ENCODE measurements around the gene NF1.

NF1 gene

GRCh38 chr17:31401456-31402254 is 306.9 kb downstream of the NF1 start:
- no peak overlapping the region for H3K9ac ChIP-seq (ENCODE audit: low read length)
- no peak overlapping the region for H3K27ac ChIP-seq (ENCODE audit: low read depth, low read length)
- H3K36me3 ChIP-seq (ENCODE audit: insufficient read depth, low read length), result no peaks in the 10 kb centered on the region
- no peak overlapping the region for H3K4me3 ChIP-seq (ENCODE audit: low read depth in 1 of 2, low read length in 2 of 2)
- no peaks in the 10 kb centered on the region for H3K27me3 ChIP-seq (ENCODE audit: control insufficient read depth in 1 of 2, insufficient read depth in 2 of 2, low read length in 2 of 2)
- H3K4me1 ChIP-seq (ENCODE audit: insufficient read depth, low read length), result no peaks in the 10 kb centered on the region
- no peaks in the 10 kb centered on the region for H3K9me3 ChIP-seq (ENCODE audit: low read length)

GRCh38 chr17:31404028-31404949 is 309.5 kb downstream of the NF1 start:
- no peaks in the 10 kb centered on the region for H3K27me3 ChIP-seq (ENCODE audit: control insufficient read depth in 1 of 2, insufficient read depth in 2 of 2, low read length in 2 of 2)
- H3K36me3 ChIP-seq (ENCODE audit: insufficient read depth, low read length), result no peaks in the 10 kb centered on the region
- H3K4me1 ChIP-seq (ENCODE audit: insufficient read depth, low read length), result no peaks in the 10 kb centered on the region
- no peak overlapping the region for H3K27ac ChIP-seq (ENCODE audit: low read depth, low read length)
- no peaks in the 10 kb centered on the region for H3K9me3 ChIP-seq (ENCODE audit: low read length)
- no peak overlapping the region for H3K9ac ChIP-seq (ENCODE audit: low read length)
- H3K4me3 ChIP-seq (ENCODE audit: low read depth in 1 of 2, low read length in 2 of 2), result no peak overlapping the region

GRCh38 chr17:31405890-31406371 is 311.2 kb downstream of the NF1 start:
- H3K4me1 ChIP-seq (ENCODE audit: insufficient read depth, low read length), result no peaks in the 10 kb centered on the region
- H3K4me3 ChIP-seq (ENCODE audit: low read depth in 1 of 2, low read length in 2 of 2), result no peak overlapping the region
- H3K9me3 ChIP-seq (ENCODE audit: low read length), result no peaks in the 10 kb centered on the region
- no peaks in the 10 kb centered on the region for H3K27me3 ChIP-seq (ENCODE audit: control insufficient read depth in 1 of 2, insufficient read depth in 2 of 2, low read length in 2 of 2)
- no peaks in the 10 kb centered on the region for H3K36me3 ChIP-seq (ENCODE audit: insufficient read depth, low read length)
- H3K9ac ChIP-seq (ENCODE audit: low read length), result no peak overlapping the region
- no peak overlapping the region for H3K27ac ChIP-seq (ENCODE audit: low read depth, low read length)

- H3K27me3 ChIP-seq (ENCODE audit: control insufficient read depth in 1 of 2, insufficient read depth in 2 of 2, low read length in 2 of 2), result no peaks in the 10 kb centered on the region
- no peaks in the 10 kb centered on the region for H3K9me3 ChIP-seq (ENCODE audit: low read length)
- no peak overlapping the region for H3K4me3 ChIP-seq (ENCODE audit: low read depth in 1 of 2, low read length in 2 of 2)
- no peak overlapping the region for H3K9ac ChIP-seq (ENCODE audit: low read length)
- no peak overlapping the region for H3K27ac ChIP-seq (ENCODE audit: low read depth, low read length)
- H3K4me1 ChIP-seq (ENCODE audit: insufficient read depth, low read length), result no peaks in the 10 kb centered on the region
- H3K36me3 ChIP-seq (ENCODE audit: insufficient read depth, low read length), result no peaks in the 10 kb centered on the region
Measured at GRCh38 chr17:31408586-31408985, 313.8 kb downstream of the NF1 start.

- Histone ChIP-seq H3K9ac (ENCODE audit: low read length) (no peak overlapping the region), H3K27ac (ENCODE audit: low read depth, low read length) (no peak overlapping the region), H3K9me3 (ENCODE audit: low read length) (no peaks in the 10 kb centered on the region), H3K36me3 (ENCODE audit: insufficient read depth, low read length) (no peaks in the 10 kb centered on the region), H3K4me1 (ENCODE audit: insufficient read depth, low read length) (no peaks in the 10 kb centered on the region), H3K4me3 (ENCODE audit: low read depth in 1 of 2, low read length in 2 of 2) (no peak overlapping the region), H3K27me3 (ENCODE audit: control insufficient read depth in 1 of 2, insufficient read depth in 2 of 2, low read length in 2 of 2) (no peaks in the 10 kb centered on the region)
Measured at GRCh38 chr17:31411707-31412285, 317.0 kb downstream of the NF1 start.

- Histone ChIP-seq H3K9ac (ENCODE audit: low read length) (no peak overlapping the region), H3K4me1 (ENCODE audit: insufficient read depth, low read length) (no peaks in the 10 kb centered on the region), H3K27ac (ENCODE audit: low read depth, low read length) (no peak overlapping the region)
Measured at GRCh38 chr17:31412511-31412910, 317.7 kb downstream of the NF1 start.

GRCh38 chr17:31413081-31413799 is 318.5 kb downstream of the NF1 start:
- H3K4me1 ChIP-seq (ENCODE audit: insufficient read depth, low read length), result no peaks in the 10 kb centered on the region
- H3K27ac ChIP-seq (ENCODE audit: low read depth, low read length), result no peak overlapping the region

More at GRCh38 chr17:31412511-31412910, 317.7 kb downstream of the NF1 start:
- H3K4me3 ChIP-seq (ENCODE audit: low read depth in 1 of 2, low read length in 2 of 2), result no peak overlapping the region
- H3K27me3 ChIP-seq (ENCODE audit: control insufficient read depth in 1 of 2, insufficient read depth in 2 of 2, low read length in 2 of 2), result no peaks in the 10 kb centered on the region
- no peaks in the 10 kb centered on the region for H3K9me3 ChIP-seq (ENCODE audit: low read length)
- H3K36me3 ChIP-seq (ENCODE audit: insufficient read depth, low read length), result no peaks in the 10 kb centered on the region

GRCh38 chr17:31413874-31414549 is 319.2 kb downstream of the NF1 start:
- H3K4me3 ChIP-seq (ENCODE audit: low read depth in 1 of 2, low read length in 2 of 2), result no peak overlapping the region
- H3K36me3 ChIP-seq (ENCODE audit: insufficient read depth, low read length), result no peaks in the 10 kb centered on the region
- H3K27me3 ChIP-seq (ENCODE audit: control insufficient read depth in 1 of 2, insufficient read depth in 2 of 2, low read length in 2 of 2), result no peaks in the 10 kb centered on the region
- no peak overlapping the region for H3K27ac ChIP-seq (ENCODE audit: low read depth, low read length)
- H3K9ac ChIP-seq (ENCODE audit: low read length), result no peak overlapping the region
- H3K4me1 ChIP-seq (ENCODE audit: insufficient read depth, low read length), result no peaks in the 10 kb centered on the region
- no peaks in the 10 kb centered on the region for H3K9me3 ChIP-seq (ENCODE audit: low read length)

More at GRCh38 chr17:31413081-31413799, 318.5 kb downstream of the NF1 start:
- no peaks in the 10 kb centered on the region for H3K27me3 ChIP-seq (ENCODE audit: control insufficient read depth in 1 of 2, insufficient read depth in 2 of 2, low read length in 2 of 2)
- no peaks in the 10 kb centered on the region for H3K36me3 ChIP-seq (ENCODE audit: insufficient read depth, low read length)
- no peak overlapping the region for H3K4me3 ChIP-seq (ENCODE audit: low read depth in 1 of 2, low read length in 2 of 2)
- H3K9ac ChIP-seq (ENCODE audit: low read length), result no peak overlapping the region
- H3K9me3 ChIP-seq (ENCODE audit: low read length), result no peaks in the 10 kb centered on the region

GRCh38 chr17:31414550-31414918 is 319.8 kb downstream of the NF1 start:
- no peak overlapping the region for H3K9ac ChIP-seq (ENCODE audit: low read length)
- H3K27me3 ChIP-seq (ENCODE audit: control insufficient read depth in 1 of 2, insufficient read depth in 2 of 2, low read length in 2 of 2), result no peaks in the 10 kb centered on the region
- no peaks in the 10 kb centered on the region for H3K36me3 ChIP-seq (ENCODE audit: insufficient read depth, low read length)
- no peaks in the 10 kb centered on the region for H3K9me3 ChIP-seq (ENCODE audit: low read length)
- H3K4me1 ChIP-seq (ENCODE audit: insufficient read depth, low read length), result no peaks in the 10 kb centered on the region
- no peak overlapping the region for H3K4me3 ChIP-seq (ENCODE audit: low read depth in 1 of 2, low read length in 2 of 2)
- no peak overlapping the region for H3K27ac ChIP-seq (ENCODE audit: low read depth, low read length)

- no peak overlapping the region for H3K27ac ChIP-seq (ENCODE audit: low read depth, low read length)
- no peaks in the 10 kb centered on the region for H3K36me3 ChIP-seq (ENCODE audit: insufficient read depth, low read length)
- no peak overlapping the region for H3K4me3 ChIP-seq (ENCODE audit: low read depth in 1 of 2, low read length in 2 of 2)
- H3K9ac ChIP-seq (ENCODE audit: low read length), result no peak overlapping the region
- H3K9me3 ChIP-seq (ENCODE audit: low read length), result no peaks in the 10 kb centered on the region
- H3K4me1 ChIP-seq (ENCODE audit: insufficient read depth, low read length), result no peaks in the 10 kb centered on the region
- no peaks in the 10 kb centered on the region for H3K27me3 ChIP-seq (ENCODE audit: control insufficient read depth in 1 of 2, insufficient read depth in 2 of 2, low read length in 2 of 2)
Measured at GRCh38 chr17:31415004-31415454, 320.3 kb downstream of the NF1 start.
